ENCODE measurements around the gene HOXB7. TPM values are rescaled to one million over a fixed set of nuclear protein-coding genes. Genes with fewer than 3 reads are reported as not detected.

The HOXB7 gene
- total RNA-seq, 1 donor from 2014 or later, result 12.8 TPM

- DNase-seq (ENCODE audit: low spot score), result no peak
These were observed 26.8 kb upstream of the HOXB7 start for GRCh38 chr17:48637323-48638260.

- no peak for DNase-seq (ENCODE audit: low spot score)
These were observed 25.6 kb upstream of the HOXB7 start for GRCh38 chr17:48636177-48637018.

GRCh38 chr17:48634493-48635208 is 23.8 kb upstream of the HOXB7 start:
- no peak for DNase-seq (ENCODE audit: low spot score)

- no peak for DNase-seq (ENCODE audit: low spot score)
These were observed 22.5 kb upstream of the HOXB7 start for GRCh38 chr17:48633266-48633677.

- no peak for DNase-seq (ENCODE audit: low spot score)
These were observed 21.9 kb upstream of the HOXB7 start for GRCh38 chr17:48632579-48633265.

GRCh38 chr17:48631693-48632578 is 21.1 kb upstream of the HOXB7 start:
- no peak for DNase-seq (ENCODE audit: low spot score)

- DNase-seq (ENCODE audit: low spot score), result no peak
These were observed 20.3 kb upstream of the HOXB7 start for GRCh38 chr17:48630925-48631692.

GRCh38 chr17:48630009-48630924 is 19.4 kb upstream of the HOXB7 start:
- DNase-seq (ENCODE audit: low spot score), result no peak

GRCh38 chr17:48629411-48629759 is 18.6 kb upstream of the HOXB7 start:
- DNase-seq (ENCODE audit: low spot score), result no peak

- DNase-seq (ENCODE audit: low spot score), result no peak
These were observed 18.0 kb upstream of the HOXB7 start for GRCh38 chr17:48628649-48629410.

- DNase-seq (ENCODE audit: low spot score), result no peak
These were observed 17.1 kb upstream of the HOXB7 start for GRCh38 chr17:48627623-48628521.

- no peak for DNase-seq (ENCODE audit: low spot score)
These were observed 16.3 kb upstream of the HOXB7 start for GRCh38 chr17:48627118-48627597.

- no peak for DNase-seq (ENCODE audit: low spot score)
These were observed 15.7 kb upstream of the HOXB7 start, which contains the start of gene HOXB9 for GRCh38 chr17:48626245-48627117. Gene HOXB9 (minus strand): TSS chr17:48626358. CDS start chr17:48626269, 89 bp downstream.

- no peak for DNase-seq (ENCODE audit: low spot score)
These were observed 14.9 kb upstream of the HOXB7 start for GRCh38 chr17:48625495-48626244.

All from mesenteric fat pad (tissue), 1 donor.